HL-60 (cell line): ENCODE results near the gene MSH2.

Experiments
- POLR2AphosphoS5 ChIP-seq: IDR thresholded peaks from 2 replicates; pipeline ENCODE4 v1.6.1; 2012; ENCODE audit warnings: low read depth
- TF ChIP-seq, protein P1 (sequence below): IDR thresholded peaks from one replicate; pipeline ENCODE4 v1.5.1; 2011; ENCODE audit warnings: low read length, control low read depth, inconsistent platforms; ENCODE audit not compliant: insufficient read depth
- TF ChIP-seq, protein P2 (sequence below): IDR thresholded peaks from 2 replicates; pipeline ENCODE4 v1.6.1; 2012; ENCODE audit warnings: low read depth; ENCODE audit not compliant: insufficient replicate concordance

DNA sequence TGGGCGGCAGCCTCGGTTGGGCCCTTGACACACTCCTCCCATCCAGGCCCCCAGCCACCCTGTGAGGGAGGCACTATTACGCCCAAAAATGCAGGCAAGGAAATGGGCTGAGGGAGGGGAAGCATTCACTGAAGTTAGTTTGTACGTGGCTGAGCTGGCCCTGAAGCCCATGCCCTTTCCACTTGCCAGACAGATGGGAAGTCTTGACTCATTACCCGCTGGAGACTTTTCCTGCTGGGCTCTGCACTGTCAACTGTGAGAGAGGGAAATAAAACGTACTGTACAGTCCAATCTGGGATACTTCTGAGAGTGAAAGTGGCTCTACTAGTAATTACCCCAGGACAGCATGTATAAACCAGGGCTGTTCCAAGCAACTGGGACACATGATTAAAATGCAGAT is 125.9 kb downstream of the MSH2 start:
- TF ChIP-seq, protein P1, sequence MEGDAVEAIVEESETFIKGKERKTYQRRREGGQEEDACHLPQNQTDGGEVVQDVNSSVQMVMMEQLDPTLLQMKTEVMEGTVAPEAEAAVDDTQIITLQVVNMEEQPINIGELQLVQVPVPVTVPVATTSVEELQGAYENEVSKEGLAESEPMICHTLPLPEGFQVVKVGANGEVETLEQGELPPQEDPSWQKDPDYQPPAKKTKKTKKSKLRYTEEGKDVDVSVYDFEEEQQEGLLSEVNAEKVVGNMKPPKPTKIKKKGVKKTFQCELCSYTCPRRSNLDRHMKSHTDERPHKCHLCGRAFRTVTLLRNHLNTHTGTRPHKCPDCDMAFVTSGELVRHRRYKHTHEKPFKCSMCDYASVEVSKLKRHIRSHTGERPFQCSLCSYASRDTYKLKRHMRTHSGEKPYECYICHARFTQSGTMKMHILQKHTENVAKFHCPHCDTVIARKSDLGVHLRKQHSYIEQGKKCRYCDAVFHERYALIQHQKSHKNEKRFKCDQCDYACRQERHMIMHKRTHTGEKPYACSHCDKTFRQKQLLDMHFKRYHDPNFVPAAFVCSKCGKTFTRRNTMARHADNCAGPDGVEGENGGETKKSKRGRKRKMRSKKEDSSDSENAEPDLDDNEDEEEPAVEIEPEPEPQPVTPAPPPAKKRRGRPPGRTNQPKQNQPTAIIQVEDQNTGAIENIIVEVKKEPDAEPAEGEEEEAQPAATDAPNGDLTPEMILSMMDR, result no peak
- TF ChIP-seq, protein P2, sequence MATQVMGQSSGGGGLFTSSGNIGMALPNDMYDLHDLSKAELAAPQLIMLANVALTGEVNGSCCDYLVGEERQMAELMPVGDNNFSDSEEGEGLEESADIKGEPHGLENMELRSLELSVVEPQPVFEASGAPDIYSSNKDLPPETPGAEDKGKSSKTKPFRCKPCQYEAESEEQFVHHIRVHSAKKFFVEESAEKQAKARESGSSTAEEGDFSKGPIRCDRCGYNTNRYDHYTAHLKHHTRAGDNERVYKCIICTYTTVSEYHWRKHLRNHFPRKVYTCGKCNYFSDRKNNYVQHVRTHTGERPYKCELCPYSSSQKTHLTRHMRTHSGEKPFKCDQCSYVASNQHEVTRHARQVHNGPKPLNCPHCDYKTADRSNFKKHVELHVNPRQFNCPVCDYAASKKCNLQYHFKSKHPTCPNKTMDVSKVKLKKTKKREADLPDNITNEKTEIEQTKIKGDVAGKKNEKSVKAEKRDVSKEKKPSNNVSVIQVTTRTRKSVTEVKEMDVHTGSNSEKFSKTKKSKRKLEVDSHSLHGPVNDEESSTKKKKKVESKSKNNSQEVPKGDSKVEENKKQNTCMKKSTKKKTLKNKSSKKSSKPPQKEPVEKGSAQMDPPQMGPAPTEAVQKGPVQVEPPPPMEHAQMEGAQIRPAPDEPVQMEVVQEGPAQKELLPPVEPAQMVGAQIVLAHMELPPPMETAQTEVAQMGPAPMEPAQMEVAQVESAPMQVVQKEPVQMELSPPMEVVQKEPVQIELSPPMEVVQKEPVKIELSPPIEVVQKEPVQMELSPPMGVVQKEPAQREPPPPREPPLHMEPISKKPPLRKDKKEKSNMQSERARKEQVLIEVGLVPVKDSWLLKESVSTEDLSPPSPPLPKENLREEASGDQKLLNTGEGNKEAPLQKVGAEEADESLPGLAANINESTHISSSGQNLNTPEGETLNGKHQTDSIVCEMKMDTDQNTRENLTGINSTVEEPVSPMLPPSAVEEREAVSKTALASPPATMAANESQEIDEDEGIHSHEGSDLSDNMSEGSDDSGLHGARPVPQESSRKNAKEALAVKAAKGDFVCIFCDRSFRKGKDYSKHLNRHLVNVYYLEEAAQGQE, result no peak
- TF ChIP-seq POLR2AphosphoS5, result no peak
